Breast epithelium (tissue), 3 donors: ENCODE results near the gene GPX2.

Source experiments
- POLR2A ChIP-seq: fragments of 450-650 bp; IDR thresholded peaks from one replicate; pipeline ENCODE4 v1.6.1; 2016; ENCODE audit warnings: antibody characterized with exemption, mild to moderate bottlenecking, moderate library complexity
- POLR2AphosphoS5 ChIP-seq, 3 donors: sonication (generic); formaldehyde crosslinking; IDR thresholded peaks; one replicate each; pipeline ENCODE4 v1.6.1; 2017; ENCODE audit warnings: antibody characterized with exemption in 3 of 3

- TF ChIP-seq POLR2AphosphoS5 (IDR thresholded peaks at IDR 0.05) (no peak), POLR2A (no peak)
Observed at GRCh38 chr14:64919215-64919614, 23.3 kb downstream of the GPX2 start.
